ENCODE data around the gene ACOXL.

Gene ACOXL

GRCh38 chr2:110877031-110877827, 144.9 kb downstream of the ACOXL start:
- H3K4me3 ChIP-seq (ENCODE audit: low read depth, low read length): no peak overlapping the region
- DNase-seq (ENCODE audit: low read depth): no peak
- TF ChIP-seq, protein P1, sequence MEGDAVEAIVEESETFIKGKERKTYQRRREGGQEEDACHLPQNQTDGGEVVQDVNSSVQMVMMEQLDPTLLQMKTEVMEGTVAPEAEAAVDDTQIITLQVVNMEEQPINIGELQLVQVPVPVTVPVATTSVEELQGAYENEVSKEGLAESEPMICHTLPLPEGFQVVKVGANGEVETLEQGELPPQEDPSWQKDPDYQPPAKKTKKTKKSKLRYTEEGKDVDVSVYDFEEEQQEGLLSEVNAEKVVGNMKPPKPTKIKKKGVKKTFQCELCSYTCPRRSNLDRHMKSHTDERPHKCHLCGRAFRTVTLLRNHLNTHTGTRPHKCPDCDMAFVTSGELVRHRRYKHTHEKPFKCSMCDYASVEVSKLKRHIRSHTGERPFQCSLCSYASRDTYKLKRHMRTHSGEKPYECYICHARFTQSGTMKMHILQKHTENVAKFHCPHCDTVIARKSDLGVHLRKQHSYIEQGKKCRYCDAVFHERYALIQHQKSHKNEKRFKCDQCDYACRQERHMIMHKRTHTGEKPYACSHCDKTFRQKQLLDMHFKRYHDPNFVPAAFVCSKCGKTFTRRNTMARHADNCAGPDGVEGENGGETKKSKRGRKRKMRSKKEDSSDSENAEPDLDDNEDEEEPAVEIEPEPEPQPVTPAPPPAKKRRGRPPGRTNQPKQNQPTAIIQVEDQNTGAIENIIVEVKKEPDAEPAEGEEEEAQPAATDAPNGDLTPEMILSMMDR (IDR thresholded peaks at IDR 0.05; ENCODE audit: low read depth, low read length, missing control alignments): no peak

- no peak for DNase-seq (ENCODE audit: low read depth)
These were observed 145.8 kb downstream of the ACOXL start for GRCh38 chr2:110878150-110878549.

GRCh38 chr2:110881908-110882307, 149.5 kb downstream of the ACOXL start:
- DNase-seq (ENCODE audit: low read depth): no peak
- H3K4me3 ChIP-seq (ENCODE audit: low read depth, low read length): no peak overlapping the region
- TF ChIP-seq, protein P1 (IDR thresholded peaks at IDR 0.05; ENCODE audit: low read depth, low read length, missing control alignments): no peak

More at GRCh38 chr2:110878150-110878549, 145.8 kb downstream of the ACOXL start:
- TF ChIP-seq, protein P1 (IDR thresholded peaks at IDR 0.05; ENCODE audit: low read depth, low read length, missing control alignments): no peak
- H3K4me3 ChIP-seq (ENCODE audit: low read depth, low read length): no peak overlapping the region

DNA sequence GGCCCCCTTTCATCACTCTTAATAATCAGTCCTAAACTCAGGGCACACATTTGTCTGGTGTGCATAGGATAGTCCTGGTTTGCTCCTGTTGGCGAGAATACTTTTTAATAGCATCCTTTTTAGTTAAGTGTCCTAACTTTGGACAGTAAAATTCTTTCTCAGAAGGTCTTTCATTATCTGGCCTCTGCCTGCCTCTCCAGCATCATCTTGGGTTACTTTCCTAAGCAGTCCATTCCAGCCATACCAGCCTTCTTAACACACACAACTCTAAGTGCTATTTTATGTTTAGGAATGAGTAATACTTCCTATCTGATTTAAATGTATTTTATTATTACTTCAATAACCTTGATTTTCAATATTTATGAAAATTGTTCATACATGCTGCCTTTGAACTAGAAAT, 151.0 kb downstream of the ACOXL start:
- DNase-seq (ENCODE audit: low read depth): no peak
- H3K4me3 ChIP-seq (ENCODE audit: low read depth, low read length): no peak overlapping the region
- TF ChIP-seq, protein P1 (IDR thresholded peaks at IDR 0.05; ENCODE audit: low read depth, low read length, missing control alignments): no peak

GRCh38 chr2:110885256-110885655, 152.9 kb downstream of the ACOXL start:
- no peak for DNase-seq (ENCODE audit: low read depth)
- H3K4me3 ChIP-seq (ENCODE audit: low read depth, low read length): no peak overlapping the region
- TF ChIP-seq, protein P1 (IDR thresholded peaks at IDR 0.05; ENCODE audit: low read depth, low read length, missing control alignments): no peak

DNA sequence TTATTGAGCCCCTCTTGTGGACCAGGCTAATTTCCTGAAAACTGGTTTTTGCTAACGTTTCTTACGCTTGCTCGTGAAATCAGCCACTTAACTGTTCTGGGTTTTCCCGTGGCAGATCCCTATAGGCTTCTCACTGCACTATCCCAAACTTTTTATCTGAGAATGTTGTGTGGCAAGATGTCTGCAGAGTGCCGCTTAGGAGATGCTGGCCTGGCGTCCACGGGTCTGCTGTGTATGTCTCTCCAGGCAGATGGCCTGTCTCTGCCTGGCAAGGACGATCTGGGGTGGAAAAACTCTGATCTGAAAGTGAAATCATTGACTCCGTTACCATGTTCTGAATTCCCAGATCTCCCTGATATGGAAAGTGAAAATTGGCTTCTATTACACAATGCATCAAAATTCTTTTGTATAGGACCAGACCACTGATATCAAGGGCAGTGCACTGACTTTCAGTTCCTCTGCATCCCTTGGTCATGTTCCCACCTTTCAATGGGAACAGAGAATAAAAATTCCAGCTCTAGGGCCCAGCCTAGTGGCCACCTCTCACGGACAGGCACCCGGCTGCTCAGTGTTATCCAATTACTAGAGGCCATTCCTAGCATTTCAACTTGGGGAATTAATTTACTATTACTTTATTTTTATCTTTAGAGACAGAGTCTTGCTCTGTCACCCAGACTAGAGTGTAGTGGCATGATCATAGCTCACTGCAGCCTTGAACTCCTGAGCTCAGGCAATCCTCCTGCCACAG, 154.6 kb downstream of the ACOXL start:
- TF ChIP-seq, protein P1 (IDR thresholded peaks at IDR 0.05; ENCODE audit: low read depth, low read length, missing control alignments): no peak
- no peak overlapping the region for H3K4me3 ChIP-seq (ENCODE audit: low read depth, low read length)
- DNase-seq (ENCODE audit: low read depth): no peak
